Effector memory CD4-positive, alpha-beta T cell (primary cell): ENCODE results near the gene EGFLAM.
"Not testable (repeated sequence)": the region's sequence is repeated elsewhere in the genome, so short reads cannot be mapped to it uniquely, and the experiment has no call there.

Source experiments
- DNase-seq, 3 donors: peaks; one replicate each; pipeline ENCODE4 v3.0.0-alpha.2; 2020
- H3K27ac ChIP-seq: 2 replicates; pipeline ENCODE4 v1.7.0; 2013; ENCODE audit warnings: mild to moderate bottlenecking, low read length, moderate library complexity; ENCODE audit not compliant: insufficient read depth, poor library complexity, severe bottlenecking
- H3K27me3 ChIP-seq: replicated peaks from 2 replicates; pipeline ENCODE4 v1.7.0; 2013; ENCODE audit warnings: mild to moderate bottlenecking, low read length; ENCODE audit not compliant: insufficient read depth, control insufficient read depth, poor library complexity, severe bottlenecking
- H3K36me3 ChIP-seq: 2 replicates; pipeline ENCODE4 v1.7.0; 2013; ENCODE audit warnings: mild to moderate bottlenecking, low read length, moderate library complexity; ENCODE audit not compliant: control insufficient read depth, insufficient read depth
- H3K4me1 ChIP-seq: 2 replicates; pipeline ENCODE4 v1.7.0; 2013; ENCODE audit warnings: low read length, mild to moderate bottlenecking; ENCODE audit not compliant: control insufficient read depth, insufficient read depth, poor library complexity, severe bottlenecking
- H3K4me3 ChIP-seq: 2 replicates; pipeline ENCODE4 v1.7.0; 2013; ENCODE audit warnings: low read length, low read depth, mild to moderate bottlenecking; ENCODE audit not compliant: insufficient read depth, poor library complexity, severe bottlenecking
- H3K9me3 ChIP-seq: 2 replicates; pipeline ENCODE4 v1.7.0; 2013; ENCODE audit warnings: mild to moderate bottlenecking, low read length, moderate library complexity; ENCODE audit not compliant: control insufficient read depth

The EGFLAM gene

GRCh38 chr5:38319491-38319890 is 61.1 kb downstream of the EGFLAM start:
- no peak overlapping the region for H3K27ac ChIP-seq
- no peaks in the 10 kb centered on the region for H3K27me3 ChIP-seq
- H3K36me3 ChIP-seq: no peaks in the 10 kb centered on the region
- no peak overlapping the region for H3K4me3 ChIP-seq
- no peak for DNase-seq
- H3K9me3 ChIP-seq: no peaks in the 10 kb centered on the region
- H3K4me1 ChIP-seq: no peaks in the 10 kb centered on the region

- DNase-seq: no peak
- H3K4me1 ChIP-seq: no peaks in the 10 kb centered on the region
- no peaks in the 10 kb centered on the region for H3K9me3 ChIP-seq
Measured at GRCh38 chr5:38321978-38322377, 63.6 kb downstream of the EGFLAM start.

GRCh38 chr5:38323645-38324295 is 65.4 kb downstream of the EGFLAM start:
- H3K4me1 ChIP-seq: no peaks in the 10 kb centered on the region
- H3K27me3 ChIP-seq: no peaks in the 10 kb centered on the region
- no peaks in the 10 kb centered on the region for H3K36me3 ChIP-seq
- no peak overlapping the region for H3K27ac ChIP-seq
- no peaks in the 10 kb centered on the region for H3K9me3 ChIP-seq
- no peak overlapping the region for H3K4me3 ChIP-seq
- DNase-seq: no peak

More at GRCh38 chr5:38321978-38322377, 63.6 kb downstream of the EGFLAM start:
- no peaks in the 10 kb centered on the region for H3K27me3 ChIP-seq
- H3K27ac ChIP-seq: no peak overlapping the region
- H3K36me3 ChIP-seq: no peaks in the 10 kb centered on the region
- H3K4me3 ChIP-seq: no peak overlapping the region

GRCh38 chr5:38329132-38329715 is 70.9 kb downstream of the EGFLAM start:
- no peaks in the 10 kb centered on the region for H3K4me1 ChIP-seq
- DNase-seq: no peak
- no peak overlapping the region for H3K27ac ChIP-seq
- no peaks in the 10 kb centered on the region for H3K27me3 ChIP-seq
- no peaks in the 10 kb centered on the region for H3K9me3 ChIP-seq
- H3K36me3 ChIP-seq: no peaks in the 10 kb centered on the region
- H3K4me3 ChIP-seq: no peak overlapping the region

- no peaks in the 10 kb centered on the region for H3K36me3 ChIP-seq
- no peaks in the 10 kb centered on the region for H3K9me3 ChIP-seq
- H3K27ac ChIP-seq: no peak overlapping the region
- H3K27me3 ChIP-seq: no peaks in the 10 kb centered on the region
- DNase-seq: no peak
- no peaks in the 10 kb centered on the region for H3K4me1 ChIP-seq
- no peak overlapping the region for H3K4me3 ChIP-seq
Measured at GRCh38 chr5:38330207-38330606, 71.8 kb downstream of the EGFLAM start.

- Histone ChIP-seq H3K4me1 (no peaks in the 10 kb centered on the region), H3K9me3 (no peaks in the 10 kb centered on the region), H3K36me3 (no peaks in the 10 kb centered on the region), H3K4me3 (no peak overlapping the region), H3K27ac (no peak overlapping the region), H3K27me3 (no peaks in the 10 kb centered on the region)
- DNase-seq: no peak
Measured at GRCh38 chr5:38331831-38332230, 73.5 kb downstream of the EGFLAM start.

GRCh38 chr5:38333181-38333580 is 74.8 kb downstream of the EGFLAM start:
- not testable (repeated sequence) for H3K27me3 ChIP-seq, H3K36me3 ChIP-seq, DNase-seq

GRCh38 chr5:38338455-38338854 is 80.1 kb downstream of the EGFLAM start:
- Histone ChIP-seq H3K27me3 (no peaks in the 10 kb centered on the region), H3K9me3 (no peaks in the 10 kb centered on the region), H3K27ac (no peak overlapping the region), H3K36me3 (no peaks in the 10 kb centered on the region), H3K4me1 (no peaks in the 10 kb centered on the region), H3K4me3 (no peak overlapping the region)
- DNase-seq: no peak

More at GRCh38 chr5:38333181-38333580, 74.8 kb downstream of the EGFLAM start:
- not testable (repeated sequence) for H3K4me3 ChIP-seq, H3K9me3 ChIP-seq, H3K4me1 ChIP-seq, H3K27ac ChIP-seq

- H3K9me3 ChIP-seq: no peaks in the 10 kb centered on the region
- no peak overlapping the region for H3K4me3 ChIP-seq
- DNase-seq: no peak
- no peak overlapping the region for H3K27ac ChIP-seq
- no peaks in the 10 kb centered on the region for H3K4me1 ChIP-seq
- no peaks in the 10 kb centered on the region for H3K36me3 ChIP-seq
- no peaks in the 10 kb centered on the region for H3K27me3 ChIP-seq
Measured at GRCh38 chr5:38339446-38339845, 81.1 kb downstream of the EGFLAM start.

- Histone ChIP-seq H3K4me3 (no peak overlapping the region), H3K4me1 (no peaks in the 10 kb centered on the region), H3K27me3 (no peaks in the 10 kb centered on the region), H3K36me3 (no peaks in the 10 kb centered on the region), H3K27ac (no peak overlapping the region), H3K9me3 (no peaks in the 10 kb centered on the region)
- DNase-seq: no peak
Measured at GRCh38 chr5:38341056-38341455, 82.7 kb downstream of the EGFLAM start.
